ENCODE data around the gene CIITA. TPM values are rescaled to one million over a fixed set of nuclear protein-coding genes. Genes with fewer than 3 reads are reported as not detected.

The CIITA gene
- total RNA-seq, 1 experiment from 2014 or later: not detected

- no TSS peak for BruUV-seq (replicated peaks)
- CTCF ChIA-PET: interaction anchor here (0.6 kb wide), 1 partner anchor 74 kb away, joined by 3 read pairs; no protein-coding TSS in a partner anchor
- H3K9me3 Mint-ChIP-seq (ENCODE audit: unreplicated experiment): no peaks in the 10 kb centered on the region
These were observed 44.8 kb upstream of the CIITA start for GRCh38 chr16:10831894-10832886.

GRCh38 chr16:10833271-10833670, 43.7 kb upstream of the CIITA start:
- intact Hi-C loops (cut with micrococcal nuclease): no loop called here
- no peaks in the 10 kb centered on the region for H3K36me3 Mint-ChIP-seq (ENCODE audit: insufficient read depth, unreplicated experiment)
- DNase-seq (ENCODE audit: unreplicated experiment): no peak
- H3K27me3 Mint-ChIP-seq (ENCODE audit: insufficient read depth, unreplicated experiment): no peaks in the 10 kb centered on the region
- H3K27ac Mint-ChIP-seq (ENCODE audit: low read depth, unreplicated experiment): no peak overlapping the region
- H3K4me1 Mint-ChIP-seq (ENCODE audit: insufficient read depth, unreplicated experiment): peaks cover 20% of the 10 kb centered on the region
- TF ChIP-seq CTCF (IDR thresholded peaks at IDR 0.05; ENCODE audit: unreplicated experiment): no peak
- BruUV-seq (replicated peaks): no TSS peak
- H3K4me3 Mint-ChIP-seq (ENCODE audit: unreplicated experiment): no peak overlapping the region
- ChIA-PET CTCF (interaction anchor here (0.6 to 0.7 kb wide), 2 partner anchors 9 to 48 kb away, joined by 3 to 4 read pairs; no protein-coding TSS in a partner anchor), POLR2A (no interaction called here)
- no peaks in the 10 kb centered on the region for H3K9me3 Mint-ChIP-seq (ENCODE audit: unreplicated experiment)

More at GRCh38 chr16:10831894-10832886, 44.8 kb upstream of the CIITA start:
- intact Hi-C loops (cut with micrococcal nuclease): no loop called here
- peaks cover 24% of the 10 kb centered on the region for H3K4me1 Mint-ChIP-seq (ENCODE audit: insufficient read depth, unreplicated experiment)
- H3K27me3 Mint-ChIP-seq (ENCODE audit: insufficient read depth, unreplicated experiment): no peaks in the 10 kb centered on the region
- no peak overlapping the region for H3K27ac Mint-ChIP-seq (ENCODE audit: low read depth, unreplicated experiment)
- no peaks in the 10 kb centered on the region for H3K36me3 Mint-ChIP-seq (ENCODE audit: insufficient read depth, unreplicated experiment)
- no peak for TF ChIP-seq CTCF (IDR thresholded peaks at IDR 0.05; ENCODE audit: unreplicated experiment)
- DNase-seq (ENCODE audit: unreplicated experiment): no peak
- POLR2A ChIA-PET: interaction anchor here (0.6 kb wide), 2 partner anchors 1209 to 1680 kb away, joined by 3 to 4 read pairs; no protein-coding TSS in a partner anchor
- no peak overlapping the region for H3K4me3 Mint-ChIP-seq (ENCODE audit: unreplicated experiment)

GRCh38 chr16:10834130-10834529, 42.9 kb upstream of the CIITA start:
- no peak for DNase-seq (ENCODE audit: unreplicated experiment)
- no peaks in the 10 kb centered on the region for H3K9me3 Mint-ChIP-seq (ENCODE audit: unreplicated experiment)
- POLR2A ChIA-PET: no interaction called here
- TF ChIP-seq CTCF (IDR thresholded peaks at IDR 0.05; ENCODE audit: unreplicated experiment): no peak
- H3K27me3 Mint-ChIP-seq (ENCODE audit: insufficient read depth, unreplicated experiment): no peaks in the 10 kb centered on the region
- BruUV-seq (replicated peaks): no TSS peak
- no peaks in the 10 kb centered on the region for H3K36me3 Mint-ChIP-seq (ENCODE audit: insufficient read depth, unreplicated experiment)
- no peak overlapping the region for H3K4me3 Mint-ChIP-seq (ENCODE audit: unreplicated experiment)
- CTCF ChIA-PET: interaction anchor here (0.5 to 1.4 kb wide), 3 partner anchors 46 to 242 kb away, joined by 3 to 5 read pairs (median 3); no protein-coding TSS in a partner anchor
- no peak overlapping the region for H3K27ac Mint-ChIP-seq (ENCODE audit: low read depth, unreplicated experiment)
- intact Hi-C loops (cut with micrococcal nuclease): no loop called here
- peaks cover 12% of the 10 kb centered on the region for H3K4me1 Mint-ChIP-seq (ENCODE audit: insufficient read depth, unreplicated experiment)

GRCh38 chr16:10834766-10835165, 42.2 kb upstream of the CIITA start:
- H3K4me3 Mint-ChIP-seq (ENCODE audit: unreplicated experiment): no peak overlapping the region
- intact Hi-C loops (cut with micrococcal nuclease): no loop called here
- H3K36me3 Mint-ChIP-seq (ENCODE audit: insufficient read depth, unreplicated experiment): no peaks in the 10 kb centered on the region
- no peak overlapping the region for H3K27ac Mint-ChIP-seq (ENCODE audit: low read depth, unreplicated experiment)
- TF ChIP-seq CTCF (IDR thresholded peaks at IDR 0.05; ENCODE audit: unreplicated experiment): no peak
- no TSS peak for BruUV-seq (replicated peaks)
- no peaks in the 10 kb centered on the region for H3K9me3 Mint-ChIP-seq (ENCODE audit: unreplicated experiment)
- POLR2A ChIA-PET: no interaction called here
- H3K27me3 Mint-ChIP-seq (ENCODE audit: insufficient read depth, unreplicated experiment): no peaks in the 10 kb centered on the region
- DNase-seq (ENCODE audit: unreplicated experiment): no peak
- peaks cover 6% of the 10 kb centered on the region for H3K4me1 Mint-ChIP-seq (ENCODE audit: insufficient read depth, unreplicated experiment)
- CTCF ChIA-PET: interaction anchor here (0.6 to 1.4 kb wide), 2 partner anchors 84 to 1242 kb away, joined by 3 to 5 read pairs; no protein-coding TSS in a partner anchor
